ENCODE measurements around the gene SNPH.
A peak's percentile ranks its signal among the peaks of the same experiment; 100 is the strongest.

SNPH gene

GRCh38 chr20:1287306-1287705 lies 21.2 kb downstream of the SNPH start:
- no peak for DNase-seq (ENCODE audit: low read depth in 2 of 2)

GRCh38 chr20:1287787-1288569 lies 21.9 kb downstream of the SNPH start:
- no peak for DNase-seq (ENCODE audit: low read depth in 2 of 2)

DNA sequence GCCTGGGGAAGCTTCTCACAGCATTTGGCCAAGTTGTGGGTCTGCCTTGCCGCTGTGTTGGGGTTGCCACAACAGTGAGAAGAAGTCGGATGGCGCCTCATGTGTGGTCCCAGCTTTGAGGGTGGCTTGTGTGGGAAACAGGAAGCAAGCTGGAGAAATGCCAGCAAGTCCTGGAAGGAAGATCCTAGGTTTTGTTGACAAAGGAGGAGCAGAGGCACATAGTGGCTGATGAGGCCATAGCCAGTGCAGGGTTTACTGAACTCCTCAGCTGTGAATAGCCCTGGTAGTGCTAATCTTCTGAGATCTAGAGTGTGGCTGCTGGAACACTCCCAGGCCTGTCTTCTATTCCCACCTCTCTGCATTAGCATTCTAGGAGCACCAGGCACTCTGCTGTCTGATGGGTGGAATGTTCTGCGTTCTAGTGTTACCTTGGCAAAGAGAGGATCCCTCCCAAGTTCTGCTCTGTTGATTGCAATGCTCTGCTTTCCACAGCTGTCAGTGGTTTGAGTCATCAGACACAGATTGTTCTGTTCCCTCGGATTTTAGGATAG lies 25.2 kb downstream of the SNPH start:
- no peak for DNase-seq (ENCODE audit: low read depth in 2 of 2)

DNA sequence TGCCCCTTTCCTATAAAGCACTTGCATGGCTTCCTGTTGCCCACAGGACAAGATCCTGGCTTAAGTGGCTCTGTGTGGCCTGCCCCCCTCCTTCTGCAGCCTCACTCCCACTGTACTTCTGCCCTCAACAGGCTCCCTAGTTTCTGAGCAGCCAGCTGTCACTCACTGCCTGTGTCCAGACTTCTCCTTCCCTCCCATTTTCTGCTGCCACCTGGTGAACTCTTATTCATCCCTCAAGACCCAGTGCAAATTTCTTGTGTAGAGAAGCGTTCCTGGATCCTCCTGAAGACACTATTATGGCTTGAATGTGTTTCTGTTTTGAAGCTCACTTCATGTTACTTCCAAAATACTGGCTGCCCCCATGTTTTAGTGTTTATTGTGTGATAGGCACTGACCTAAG lies 26.5 kb downstream of the SNPH start:
- DNase-seq (ENCODE audit: low read depth in 2 of 2) = no peak

- no peak for DNase-seq (ENCODE audit: low read depth in 2 of 2)
These were observed 27.7 kb downstream of the SNPH start for GRCh38 chr20:1293641-1294379.

DNA sequence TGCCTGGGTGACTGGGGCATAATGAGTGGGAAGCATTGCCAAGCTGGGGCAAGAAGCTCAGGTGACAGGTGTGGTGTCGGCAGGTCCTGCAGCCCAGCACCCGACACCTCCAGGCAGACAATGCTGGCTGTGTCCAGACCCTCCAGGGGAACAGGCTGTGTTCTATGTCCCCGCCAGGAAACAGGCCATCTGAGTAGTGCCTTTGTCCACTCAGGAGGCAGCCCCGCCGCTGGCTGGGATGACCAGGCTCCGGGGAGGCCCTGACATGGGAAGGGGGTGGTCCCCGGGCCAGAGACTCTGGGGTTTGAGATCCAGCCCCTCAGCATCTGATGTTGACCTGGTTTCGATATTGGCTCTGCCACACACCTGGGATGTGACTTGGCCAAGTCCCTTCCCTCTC lies 28.4 kb downstream of the SNPH start:
- no peak for DNase-seq (ENCODE audit: low read depth in 2 of 2)

GRCh38 chr20:1295276-1295930 lies 29.3 kb downstream of the SNPH start:
- no peak for DNase-seq (ENCODE audit: low read depth in 2 of 2)

DNA sequence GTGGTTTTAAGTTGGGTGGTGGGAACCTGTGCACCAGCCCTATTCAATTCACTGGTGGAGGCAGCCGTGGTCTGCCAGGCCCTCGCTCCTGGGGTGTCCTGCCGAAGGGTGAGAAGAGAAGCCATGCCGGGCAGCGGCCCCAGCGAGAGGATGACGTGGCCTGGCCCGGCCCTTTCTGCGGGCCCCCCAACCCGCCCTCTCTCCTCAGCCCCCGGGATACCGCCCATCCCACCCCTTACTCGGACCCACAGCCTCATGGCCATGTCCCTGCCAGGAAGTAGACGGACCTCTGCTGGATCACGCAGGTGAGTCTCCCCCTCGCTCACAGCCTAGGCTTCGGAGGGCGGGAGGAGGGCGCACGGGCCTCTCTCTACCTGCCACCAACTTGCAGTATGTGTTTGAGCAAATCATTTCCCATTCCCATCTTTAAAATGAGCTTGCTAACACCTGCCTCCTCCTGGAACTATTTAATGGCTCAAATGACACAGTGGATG lies 30.1 kb downstream of the SNPH start:
- DNase-seq (ENCODE audit: low read depth in 2 of 2) = no peak

- DNase-seq (ENCODE audit: low read depth in 2 of 2) = no peak
These were observed 30.8 kb downstream of the SNPH start for GRCh38 chr20:1296922-1297321.

GRCh38 chr20:1297486-1297885 lies 31.4 kb downstream of the SNPH start:
- DNase-seq (ENCODE audit: low read depth in 2 of 2) = no peak

DNA sequence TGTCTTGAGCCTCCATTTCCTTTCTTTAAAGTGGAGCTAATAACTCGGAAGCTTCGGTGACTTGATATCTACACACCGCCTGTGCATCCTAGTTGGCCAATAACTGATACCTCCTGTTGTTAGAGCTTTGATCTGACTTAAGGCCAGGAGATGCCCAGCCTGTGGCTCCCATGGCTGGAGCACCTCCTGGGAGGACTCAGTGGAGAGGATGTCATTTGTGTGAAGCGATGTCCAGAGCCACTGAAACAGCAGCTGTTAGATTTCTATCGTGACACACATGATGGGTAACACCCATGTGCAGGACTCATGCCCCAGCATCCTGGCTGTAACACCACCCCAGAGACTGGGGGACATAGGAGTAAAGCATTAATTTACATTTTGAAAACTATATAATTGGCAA lies 32.1 kb downstream of the SNPH start:
- DNase-seq (ENCODE audit: low read depth in 2 of 2) = no peak

DNA sequence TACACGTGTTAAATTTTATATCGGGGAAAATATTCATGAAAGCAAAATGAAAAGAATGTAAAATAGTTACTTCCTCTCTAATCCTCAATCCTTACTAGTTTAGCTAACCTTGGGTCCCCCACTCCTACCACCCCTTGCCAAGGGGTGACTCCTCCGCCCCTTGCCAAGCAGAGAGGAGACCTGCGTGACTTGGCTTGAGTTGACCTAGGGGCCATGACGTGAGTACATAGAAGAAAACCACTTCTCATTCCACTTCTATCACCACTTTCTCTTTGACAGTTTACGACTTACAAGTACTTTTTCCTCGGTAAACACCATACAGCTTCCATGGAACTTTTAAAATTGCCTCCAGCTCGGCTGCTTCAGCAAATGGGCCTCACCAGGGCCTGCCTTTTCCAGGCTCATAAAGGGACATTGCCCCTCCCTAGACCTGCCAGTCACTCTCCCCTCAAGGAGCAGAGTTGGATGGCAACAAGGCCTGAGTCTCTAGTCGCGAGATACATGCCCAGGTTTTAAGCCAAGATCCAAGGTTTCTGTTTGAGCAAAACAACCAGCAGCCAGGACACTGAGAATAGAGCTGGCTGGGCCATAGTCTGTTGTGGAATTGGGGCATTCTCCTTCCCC lies 32.9 kb downstream of the SNPH start:
- DNase-seq (ENCODE audit: low read depth in 2 of 2) = no peak

DNA sequence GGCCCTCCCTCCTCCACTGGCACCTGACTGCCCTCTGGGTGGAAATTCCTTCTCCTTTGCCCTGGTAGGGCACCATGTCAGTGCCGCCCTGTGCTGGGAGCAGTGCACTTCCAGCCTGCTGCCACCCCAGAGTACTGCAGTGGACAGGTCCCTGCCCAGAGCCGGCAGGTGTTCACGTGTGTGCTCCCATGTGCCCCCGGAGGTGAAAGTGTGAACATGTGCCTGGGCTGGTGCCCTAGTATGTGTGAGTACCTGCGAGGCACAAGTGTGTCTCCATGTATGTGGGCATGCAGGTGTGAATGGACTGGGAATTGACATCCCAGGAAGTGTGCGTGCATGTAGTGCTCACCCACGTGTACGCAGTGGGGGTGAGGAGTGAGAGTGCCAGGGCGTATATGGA lies 33.4 kb downstream of the SNPH start:
- DNase-seq (ENCODE audit: low read depth in 2 of 2) = peak in 1 of 2 experiments; percentile 23

GRCh38 chr20:1300083-1300840 lies 34.2 kb downstream of the SNPH start:
- DNase-seq (ENCODE audit: low read depth in 2 of 2) = no peak

GRCh38 chr20:1301031-1301529 lies 35.0 kb downstream of the SNPH start:
- peak; percentile 26 to 28 for DNase-seq (ENCODE audit: low read depth in 2 of 2)

- no peak for DNase-seq (ENCODE audit: low read depth in 2 of 2)
These were observed 36.8 kb downstream of the SNPH start for GRCh38 chr20:1302685-1303541.

- no peak for DNase-seq (ENCODE audit: low read depth in 2 of 2)
These were observed 38.8 kb downstream of the SNPH start for GRCh38 chr20:1304710-1305515.

DNA sequence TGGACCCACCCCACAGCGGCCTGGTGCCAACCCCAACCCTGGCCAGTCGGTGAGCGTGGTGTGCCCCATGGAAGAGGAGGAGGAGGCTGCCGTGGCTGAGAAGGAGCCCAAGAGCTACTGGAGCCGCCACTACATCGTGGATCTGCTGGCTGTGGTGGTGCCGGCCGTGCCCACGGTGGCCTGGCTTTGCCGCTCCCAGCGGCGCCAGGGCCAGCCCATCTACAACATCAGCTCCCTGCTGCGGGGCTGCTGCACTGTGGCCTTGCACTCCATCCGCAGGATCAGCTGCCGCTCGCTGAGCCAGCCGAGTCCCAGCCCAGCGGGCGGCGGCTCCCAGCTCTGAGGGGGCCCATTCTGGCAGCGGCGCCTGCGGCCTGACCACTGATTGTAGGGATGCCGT lies 39.6 kb downstream of the SNPH start:
- no peak for DNase-seq (ENCODE audit: low read depth in 2 of 2)

All from stimulated activated CD4-positive, alpha-beta T cell treated with anti-CD3 and anti-CD28 coated beads, Interleukin-12 subunit alpha, Interleukin-12 subunit beta, amount 100 ng/mL, for 24 hours (primary cell).